Fibroblast of skin of back (primary cell): ENCODE measurements around the gene GSE1.
A peak's percentile ranks its signal among the peaks of the same experiment; 100 is the strongest.

Source experiments
- DNase-seq: peaks from one replicate; pipeline ENCODE4 v3.0.0-alpha.2; 2013

GSE1 gene

DNA sequence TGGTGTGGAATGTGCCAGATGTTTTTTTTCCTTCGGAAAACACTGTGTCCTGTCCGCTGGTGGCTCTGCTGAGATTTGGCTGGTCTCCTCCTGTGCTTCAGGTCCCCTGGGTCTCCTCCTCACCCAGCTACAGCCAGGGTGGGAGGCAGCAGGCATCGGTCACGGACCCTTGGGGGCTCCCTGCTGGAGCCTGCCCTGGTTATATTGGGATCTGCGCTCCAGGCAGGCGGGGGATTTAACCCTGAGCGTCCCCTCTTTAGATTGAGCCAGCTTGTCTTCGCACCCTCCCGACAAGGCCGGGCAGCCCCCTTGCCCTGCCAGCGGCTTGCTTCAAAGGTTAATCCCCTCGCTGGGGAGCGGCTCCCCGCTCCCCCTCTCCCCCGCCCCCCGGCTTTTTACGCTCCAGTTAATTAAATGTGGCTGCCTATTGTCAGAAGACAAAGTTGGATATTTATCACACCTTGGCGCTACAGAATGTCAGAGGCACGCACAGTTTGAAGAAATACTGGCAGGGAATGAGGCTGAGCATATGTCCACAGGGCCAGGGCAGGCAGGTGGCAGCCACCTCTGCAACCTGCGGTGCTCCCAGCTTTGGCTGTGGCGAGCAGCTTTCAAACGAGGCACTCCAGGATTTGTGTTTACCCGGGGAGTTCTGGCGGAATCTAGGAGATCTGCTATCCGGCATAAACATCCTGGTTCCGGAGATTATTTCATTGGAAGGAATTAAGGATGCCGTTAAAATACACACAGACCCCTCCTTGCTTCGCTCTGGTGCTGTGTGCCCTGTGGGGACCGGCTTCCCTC lies 38.2 kb upstream of the GSE1 start:
- no peak for DNase-seq

DNA sequence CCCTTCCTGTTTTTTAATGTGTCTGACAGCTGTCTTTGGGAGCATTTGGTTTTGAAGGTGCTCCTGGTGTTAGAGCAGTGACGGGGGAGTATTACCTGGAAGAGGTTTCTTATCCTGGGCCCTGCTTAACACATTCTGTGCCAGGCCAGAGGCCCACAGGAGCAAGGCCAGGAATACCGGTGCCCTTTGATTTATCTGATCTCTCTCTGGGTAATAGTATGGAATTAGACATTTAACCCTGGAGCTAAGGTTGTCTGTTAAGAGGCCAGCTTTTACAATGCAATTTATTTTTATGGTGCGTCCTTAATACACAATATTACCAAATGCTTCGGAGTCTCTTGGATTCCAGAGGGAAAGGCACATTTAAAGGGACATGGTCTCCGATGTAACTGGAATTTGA lies 37.2 kb upstream of the GSE1 start:
- DNase-seq = no peak

DNA sequence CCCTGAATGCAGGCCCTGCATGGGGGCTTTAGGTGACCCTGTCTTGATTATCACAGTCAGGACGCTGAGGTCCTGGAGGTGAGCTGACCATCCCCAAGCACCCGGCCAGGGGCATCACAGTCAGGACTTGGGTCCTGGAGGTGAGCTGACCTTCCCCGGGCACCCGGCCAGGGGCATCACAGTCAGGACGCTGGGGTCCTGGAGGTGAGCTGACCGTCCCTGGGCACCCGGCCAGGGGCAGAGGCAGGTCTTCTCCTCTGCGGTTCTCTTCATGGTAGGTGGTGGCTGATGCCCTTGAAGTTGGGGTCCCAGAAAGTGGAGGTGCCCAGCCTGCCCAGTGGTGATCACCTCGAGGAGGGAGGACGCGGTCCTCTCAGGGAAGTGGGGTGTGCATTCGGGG lies 36.2 kb upstream of the GSE1 start:
- no peak for DNase-seq

DNA sequence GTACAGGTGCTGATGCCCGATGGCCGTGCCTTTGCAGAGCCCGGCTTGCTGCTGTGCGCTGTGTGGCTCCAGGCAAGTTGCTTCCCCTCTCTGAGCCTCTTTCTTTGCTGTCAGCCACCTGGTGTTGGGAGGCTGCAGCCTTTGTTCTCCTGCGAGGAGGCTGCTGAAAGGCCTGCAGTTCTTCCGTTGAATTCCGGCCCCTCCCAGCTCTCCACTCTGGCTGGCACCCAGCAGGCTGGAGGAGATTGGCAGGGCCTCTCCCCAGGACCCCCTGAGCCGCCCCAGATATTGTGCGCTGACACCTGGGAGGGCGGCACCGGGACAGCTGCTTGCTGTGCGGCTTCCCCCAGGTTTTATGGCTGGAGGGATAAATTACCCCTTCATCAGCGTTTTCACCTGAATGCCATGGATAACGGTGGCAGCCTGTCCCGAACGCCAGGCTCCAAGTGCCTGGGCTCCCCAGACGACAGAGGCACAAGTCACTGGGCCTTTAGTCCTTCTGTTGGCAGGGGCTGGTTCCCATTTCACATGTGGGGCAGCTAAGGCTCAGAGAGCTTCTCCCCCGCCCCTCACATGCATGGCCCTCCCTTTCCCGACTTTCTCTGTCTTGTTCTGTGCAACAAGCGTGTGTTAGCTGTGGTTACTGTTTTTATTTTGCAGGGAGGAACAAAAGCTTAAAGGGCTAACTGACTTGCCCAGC lies 35.1 kb upstream of the GSE1 start:
- DNase-seq = no peak

DNA sequence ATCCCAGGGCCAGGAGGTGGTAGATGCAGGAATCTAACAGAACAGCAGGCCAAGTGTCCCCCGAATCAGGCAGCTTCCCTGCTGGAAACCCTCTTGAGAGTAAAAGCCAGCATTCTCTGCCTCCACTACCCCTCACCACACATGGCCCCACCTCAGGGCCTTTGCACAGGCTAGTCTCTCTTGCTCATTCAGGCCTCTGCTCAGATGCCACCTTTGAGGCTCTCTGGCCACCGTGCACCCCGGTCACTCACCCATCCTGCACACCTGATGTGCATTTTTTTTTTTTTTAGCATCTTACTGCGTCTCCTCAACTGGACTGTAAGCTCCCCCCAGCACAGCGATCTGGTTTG lies 34.5 kb upstream of the GSE1 start:
- no peak for DNase-seq

DNA sequence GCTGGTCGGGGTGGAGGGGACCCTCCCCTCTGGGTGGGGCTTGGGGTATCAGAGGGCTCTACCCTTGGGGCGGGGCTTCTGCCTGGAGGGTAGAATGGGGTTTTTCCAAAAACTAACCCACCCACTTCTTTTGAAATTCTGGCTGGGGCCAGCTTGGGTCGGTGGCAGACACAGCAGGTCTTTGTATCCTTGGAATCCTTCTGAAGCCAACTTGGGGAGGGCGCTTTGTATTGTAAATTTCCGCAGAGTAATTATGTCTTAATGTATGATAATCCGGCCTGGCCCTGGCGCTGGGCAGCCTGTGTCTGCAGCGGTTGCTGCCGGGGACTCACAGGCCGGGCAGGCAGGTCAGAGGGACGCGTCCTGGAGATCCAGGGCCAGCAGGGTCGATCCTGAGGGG lies 33.9 kb upstream of the GSE1 start:
- no peak for DNase-seq

DNA sequence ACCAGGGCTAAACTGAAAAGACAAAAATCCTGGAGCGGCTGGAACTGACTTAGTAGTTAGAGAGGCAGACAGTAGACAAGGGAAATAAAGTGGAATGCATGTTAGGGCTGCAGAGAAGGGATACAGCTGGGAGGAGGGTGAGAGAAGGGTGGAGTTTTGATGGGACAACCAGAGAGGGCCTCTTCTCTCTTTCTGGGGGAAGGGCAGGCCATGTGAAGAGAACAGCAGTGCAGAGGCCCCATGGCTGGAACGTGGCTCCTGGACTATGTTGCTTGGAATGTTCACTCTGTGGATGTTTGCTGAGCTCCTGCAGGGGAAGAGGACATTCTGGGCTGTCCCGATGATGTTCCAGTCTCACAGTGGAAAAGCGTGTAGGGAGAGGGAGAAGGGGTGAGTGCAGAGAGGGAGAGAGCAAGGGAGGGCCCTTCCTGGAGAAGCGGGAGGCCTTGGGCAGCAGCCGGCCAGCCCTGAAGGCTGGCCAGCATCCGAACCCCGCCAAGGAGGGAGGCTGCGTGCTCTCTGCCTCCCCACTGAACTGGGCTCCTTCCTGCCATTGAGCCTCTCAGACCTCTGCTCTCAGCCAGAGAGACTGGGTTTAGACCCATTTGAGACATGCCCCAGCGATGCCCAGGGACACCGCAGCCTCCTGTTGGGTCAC lies 33.1 kb upstream of the GSE1 start:
- DNase-seq = peak; percentile 72

DNA sequence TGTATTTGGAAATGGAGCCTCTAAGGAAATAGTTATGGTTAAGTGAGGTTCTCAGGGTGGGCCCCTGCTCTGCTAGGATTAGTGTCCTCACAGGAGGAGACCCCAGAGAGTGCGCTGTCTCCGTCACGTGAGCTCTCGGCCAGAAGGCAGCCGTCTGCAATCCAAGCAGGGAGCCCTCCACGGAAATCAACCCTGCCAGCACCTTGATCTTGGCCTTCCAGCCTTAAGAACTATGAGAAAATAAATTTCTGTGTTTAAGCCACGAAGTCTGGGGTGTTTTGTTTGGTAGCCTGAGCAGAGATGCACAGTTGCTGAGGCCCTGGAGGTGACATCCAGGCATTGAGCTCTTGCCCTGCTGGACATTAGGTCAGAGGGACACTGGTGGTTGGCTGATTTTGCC lies 32.4 kb upstream of the GSE1 start:
- no peak for DNase-seq

DNA sequence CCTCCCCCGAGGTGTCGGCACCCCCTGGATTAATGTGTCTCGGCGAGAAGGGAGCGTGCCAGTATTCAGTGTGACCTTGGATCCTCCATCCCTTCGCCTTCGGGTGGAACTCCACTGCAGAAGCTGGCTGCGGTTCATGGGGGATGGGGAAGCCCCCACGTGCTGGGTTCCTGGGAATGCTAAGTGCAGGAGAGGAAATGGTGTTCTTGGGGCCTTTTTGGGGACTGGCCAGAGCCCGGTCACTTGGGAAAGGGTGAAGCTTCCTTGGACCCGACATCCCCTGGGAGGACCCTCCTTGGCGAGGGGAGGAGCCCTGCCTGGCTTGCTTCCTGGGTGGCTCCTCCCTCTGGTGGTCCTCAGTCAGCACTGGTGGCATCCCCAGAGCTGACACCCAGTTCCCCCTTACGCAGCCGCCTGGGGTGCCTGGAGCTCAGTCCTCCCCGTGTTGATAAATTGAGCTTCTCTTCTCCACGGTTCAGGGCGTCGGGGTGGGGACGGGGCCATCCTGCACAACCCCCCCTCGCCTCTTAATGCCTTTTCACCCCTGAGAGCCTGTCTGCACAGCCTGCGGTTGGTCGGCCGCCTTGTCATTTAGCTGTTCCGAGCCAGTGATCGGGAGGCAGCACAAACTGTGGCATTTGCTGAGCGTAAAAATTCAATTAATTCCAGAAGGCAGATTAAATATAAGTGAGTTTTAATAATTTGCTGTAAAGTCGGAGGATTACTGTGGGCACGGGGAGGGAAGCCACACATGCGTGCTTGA lies 30.7 kb upstream of the GSE1 start:
- peak; percentile 79 for DNase-seq

DNA sequence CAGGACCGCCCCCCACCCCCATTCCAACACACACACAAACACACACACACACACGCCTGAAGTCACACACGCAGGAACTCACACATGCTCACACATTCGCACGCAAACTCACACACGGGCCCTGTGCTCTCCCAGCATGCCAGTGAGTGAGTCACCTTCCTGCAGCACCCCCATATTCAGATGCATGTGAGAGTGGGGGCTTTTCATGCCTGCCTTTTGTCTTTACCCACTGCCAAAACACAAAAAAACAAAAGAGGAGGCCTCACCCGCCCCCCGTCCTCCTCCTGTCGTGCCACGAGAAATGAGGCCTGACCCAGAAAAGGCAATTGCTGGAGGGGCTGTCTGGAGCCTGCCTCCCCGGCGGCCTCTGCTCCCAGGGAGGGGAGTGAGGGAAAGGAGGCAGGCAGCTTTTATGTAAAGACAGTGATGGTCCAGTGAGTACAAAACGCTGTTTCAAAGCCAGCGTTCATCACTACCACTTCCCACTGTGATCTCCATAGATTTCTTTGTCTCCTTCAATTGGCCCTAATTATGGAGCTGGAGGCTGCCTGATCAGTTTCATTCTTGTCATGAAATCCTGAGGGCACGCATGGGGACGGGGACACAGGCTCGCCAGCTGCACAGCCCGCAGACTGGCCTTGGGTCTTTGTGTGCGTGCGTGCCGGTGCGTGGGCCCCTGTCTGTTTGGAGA lies 29.5 kb upstream of the GSE1 start:
- peak; percentile 91 for DNase-seq

DNA sequence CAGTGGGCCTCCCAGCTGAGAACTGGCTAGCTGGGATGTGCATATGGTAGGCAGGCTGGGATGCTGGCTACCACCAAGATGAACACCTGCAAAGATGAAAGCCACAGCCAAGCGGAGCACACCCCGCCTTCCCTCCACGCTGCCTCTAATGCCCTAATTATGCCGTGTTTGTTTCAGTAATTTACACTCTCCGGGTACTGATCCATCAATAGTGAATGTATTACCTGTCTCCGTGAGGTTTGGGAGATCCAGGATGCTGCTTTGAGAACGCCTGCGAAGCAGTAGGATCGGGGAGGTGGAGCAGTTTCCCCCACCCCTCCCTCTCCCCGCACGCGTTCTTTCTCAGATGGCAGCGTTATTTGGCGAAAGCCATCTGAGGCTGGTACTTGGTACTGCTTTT lies 28.9 kb upstream of the GSE1 start:
- no peak for DNase-seq

DNA sequence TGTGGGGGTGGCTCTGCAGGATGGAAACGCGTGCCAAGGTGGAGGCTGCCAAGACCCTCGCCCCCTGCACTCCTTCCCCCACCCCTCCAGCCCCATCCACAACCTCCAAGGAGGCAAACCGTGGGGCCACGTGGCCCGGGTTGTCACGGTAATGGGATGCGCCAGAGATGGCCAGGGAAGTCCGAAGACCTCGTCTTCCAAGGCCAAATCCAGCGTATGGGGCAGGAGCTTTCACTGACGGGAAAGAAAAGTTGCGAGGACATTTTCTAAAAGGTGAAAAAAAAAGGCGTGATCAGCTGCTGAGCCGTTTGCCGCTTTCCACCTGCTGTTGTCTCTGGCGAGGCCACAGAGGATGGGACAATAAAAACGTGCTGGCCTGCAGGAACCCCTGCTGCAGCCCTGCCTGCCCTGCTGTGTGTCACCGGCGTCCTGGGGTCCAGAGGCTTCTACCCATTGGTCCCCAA lies 28.3 kb upstream of the GSE1 start:
- DNase-seq = no peak

DNA sequence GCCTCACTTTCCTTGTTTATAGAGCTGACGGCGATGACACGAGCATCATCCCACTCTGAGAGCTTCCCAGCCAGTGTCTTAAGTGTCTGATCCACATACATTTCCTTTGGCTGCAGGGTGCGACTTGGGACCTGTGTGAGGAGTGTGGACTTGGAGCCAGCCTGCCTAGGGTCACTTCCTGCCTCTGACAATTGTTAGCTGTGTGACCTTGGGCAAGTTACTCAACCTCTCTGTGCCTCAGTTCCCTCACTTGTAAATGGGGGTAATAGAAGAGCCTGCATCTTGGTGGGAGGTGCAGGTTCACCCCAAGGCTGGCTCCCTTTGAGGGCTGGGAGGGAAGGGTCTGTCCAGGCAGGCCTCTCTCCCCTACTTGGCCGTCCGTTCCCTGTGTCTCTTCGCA lies 27.4 kb upstream of the GSE1 start:
- DNase-seq = no peak

DNA sequence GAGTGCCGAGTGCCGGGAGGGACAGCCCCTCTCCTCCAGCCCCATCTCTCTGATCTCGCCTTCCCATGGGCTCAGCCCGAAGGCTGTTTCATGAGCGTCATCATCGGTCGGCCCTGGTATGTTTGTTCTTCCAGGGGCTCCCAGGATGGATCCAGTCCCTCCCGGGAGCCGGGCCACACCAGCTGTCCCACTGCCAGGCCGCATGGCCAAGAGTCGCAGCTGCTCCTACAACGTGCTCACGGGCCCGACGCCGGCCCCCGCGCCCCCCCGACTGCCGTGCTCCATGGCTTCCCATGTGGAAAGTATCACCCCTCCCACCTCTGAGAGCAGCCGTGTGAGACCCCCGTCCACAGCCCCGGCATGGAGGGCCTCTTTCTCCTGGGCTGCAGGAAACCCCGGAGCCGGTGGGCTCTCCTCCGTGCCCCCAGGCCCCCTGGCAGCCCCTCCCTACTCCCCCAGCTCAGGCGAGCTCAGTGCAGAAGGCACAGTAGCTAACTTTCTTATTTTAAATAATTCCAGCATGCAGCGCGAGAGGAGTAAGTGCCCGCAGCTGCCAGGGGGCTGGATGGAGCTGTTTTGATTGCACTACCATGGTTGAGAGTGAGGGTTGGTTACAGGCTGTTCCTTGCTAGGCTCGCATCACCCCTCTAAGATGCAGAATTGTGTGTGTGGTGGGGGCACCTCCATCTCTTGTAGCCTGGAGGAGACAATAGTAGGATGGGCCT lies 26.6 kb upstream of the GSE1 start:
- DNase-seq = peak; percentile 82

DNA sequence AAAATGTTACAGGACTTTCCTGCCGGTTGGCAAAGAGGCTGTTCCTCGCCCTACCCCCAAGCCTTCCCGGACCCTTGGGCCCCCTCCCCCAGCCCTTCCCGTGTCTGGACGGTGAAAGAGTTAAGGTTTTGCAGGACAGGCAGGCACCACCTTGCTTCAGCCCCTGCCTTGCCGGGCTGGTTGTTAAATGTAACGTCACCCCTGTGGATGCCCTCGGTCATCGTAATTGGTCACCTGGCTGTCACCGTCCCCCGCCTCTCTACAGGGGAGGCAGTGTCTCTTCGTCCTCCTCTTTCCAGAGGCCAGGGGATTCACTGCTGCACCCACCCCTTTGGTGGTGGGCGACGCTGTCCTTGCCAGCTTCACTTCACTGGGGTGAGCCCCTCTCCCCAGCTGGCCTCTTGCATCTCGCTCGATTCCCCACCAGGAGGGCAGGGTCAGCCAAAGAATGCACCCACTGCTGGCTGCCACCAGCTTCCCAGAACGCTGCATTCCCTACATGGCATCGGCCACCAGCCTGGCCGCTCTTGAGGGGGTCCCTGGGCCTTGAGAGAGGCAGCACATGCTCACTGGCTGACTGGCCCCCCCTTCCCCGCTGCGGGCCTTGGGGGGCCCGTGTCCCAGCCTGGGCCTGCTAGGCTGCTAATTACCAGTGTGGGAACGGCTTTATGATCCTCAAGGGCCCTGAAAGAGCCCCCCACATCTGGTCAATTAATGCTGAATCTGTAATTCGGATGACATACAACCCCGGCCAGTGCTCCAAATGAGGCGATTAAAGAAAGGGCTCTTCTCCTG lies 25.2 kb upstream of the GSE1 start:
- DNase-seq = no peak

DNA sequence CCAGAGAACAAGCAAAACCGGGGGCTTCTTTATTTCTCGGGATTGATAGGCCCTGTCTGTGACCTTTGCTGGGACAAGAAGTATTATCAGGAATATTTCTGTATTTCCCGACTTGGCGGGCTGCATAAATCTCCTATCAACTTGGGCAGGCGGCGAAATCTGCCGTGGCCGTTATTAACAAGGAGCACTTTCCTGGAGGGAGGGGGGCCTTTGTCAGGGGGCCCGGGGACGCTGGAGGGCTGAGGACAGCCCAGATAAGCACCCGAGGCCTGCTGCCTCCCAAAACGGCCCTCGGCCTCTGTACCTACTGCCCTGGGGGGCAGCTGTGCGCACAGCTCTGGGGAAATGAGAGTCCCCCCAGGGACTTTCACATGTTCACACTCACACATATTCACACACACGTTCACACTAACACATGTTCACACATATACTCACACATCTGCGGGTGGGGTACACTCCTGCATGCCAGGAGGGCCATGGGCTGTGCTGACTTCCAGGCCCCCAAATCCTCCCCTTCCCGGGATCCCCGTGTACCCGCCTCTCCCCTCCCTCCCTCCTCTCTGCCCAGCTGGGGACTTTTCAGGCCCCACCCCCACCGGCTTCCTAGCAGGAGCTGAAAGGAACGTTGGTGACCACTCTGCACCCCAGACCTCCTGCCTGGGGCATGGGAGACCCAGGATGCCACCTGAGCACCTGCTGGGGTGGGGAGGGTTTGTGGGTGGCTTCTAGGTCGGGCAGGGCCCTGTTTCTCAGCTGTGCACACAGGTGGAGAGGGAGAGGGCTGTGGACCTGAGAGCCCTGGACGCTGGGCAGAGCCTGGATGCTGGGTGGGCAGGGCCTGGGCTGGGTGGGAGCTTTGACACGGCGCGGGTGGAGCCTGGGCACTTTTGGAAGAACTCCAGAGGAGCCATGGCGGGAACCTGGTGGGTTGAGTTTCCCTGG lies 24.3 kb upstream of the GSE1 start:
- no peak for DNase-seq

DNA sequence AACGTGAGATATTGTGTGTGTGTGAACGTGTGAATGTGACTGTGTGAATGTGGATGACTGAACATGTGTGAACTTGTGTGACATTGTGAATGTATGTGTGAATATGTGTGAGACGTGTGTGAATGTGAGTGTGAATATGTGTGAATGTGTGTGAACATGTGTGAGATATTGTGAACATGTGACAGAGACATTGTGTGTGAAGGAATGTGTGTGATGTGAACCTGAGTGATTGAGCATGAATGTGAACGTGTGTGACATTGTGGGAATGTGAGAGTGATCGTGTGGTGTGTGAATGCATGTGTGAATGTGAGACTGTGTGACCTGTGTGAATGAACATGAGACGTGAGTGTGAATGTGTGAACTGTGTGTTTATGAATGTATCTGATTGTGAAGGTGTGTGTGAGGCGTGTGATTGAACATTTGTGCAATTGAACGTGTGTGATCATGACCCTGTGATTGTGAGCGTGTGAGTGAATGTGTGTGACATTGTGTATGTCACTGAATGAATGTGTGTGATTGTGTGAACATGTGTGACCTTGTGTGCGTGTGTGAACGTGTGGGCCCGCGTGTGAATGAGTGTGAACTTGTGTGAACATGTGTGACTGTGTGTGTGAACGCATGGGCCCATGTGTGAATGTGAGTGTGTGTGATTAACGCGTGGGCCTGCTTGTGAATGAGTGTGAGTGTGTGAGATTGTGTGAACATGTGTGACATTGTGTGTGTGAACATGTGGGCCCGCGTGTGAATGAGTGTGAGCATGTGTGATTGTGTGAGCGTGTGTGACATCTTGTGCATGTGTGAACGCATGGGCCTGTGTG lies 23.2 kb upstream of the GSE1 start:
- DNase-seq = no peak

DNA sequence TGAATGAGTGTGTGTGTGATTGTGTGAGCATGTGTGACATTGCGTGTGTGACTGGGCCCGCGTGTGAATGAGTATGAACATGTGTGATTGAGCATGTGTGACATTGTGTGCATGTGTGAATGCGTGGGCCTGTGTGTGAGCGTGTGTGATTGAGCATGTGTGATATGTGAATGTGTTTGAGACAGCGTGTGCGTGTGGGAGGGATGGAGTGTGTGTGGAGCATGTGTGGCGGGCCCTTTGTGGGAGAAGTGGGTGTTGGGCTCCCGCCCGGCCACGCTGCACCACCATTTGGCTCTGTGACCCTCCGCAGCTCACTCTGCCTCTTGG lies 22.7 kb upstream of the GSE1 start:
- DNase-seq = no peak

DNA sequence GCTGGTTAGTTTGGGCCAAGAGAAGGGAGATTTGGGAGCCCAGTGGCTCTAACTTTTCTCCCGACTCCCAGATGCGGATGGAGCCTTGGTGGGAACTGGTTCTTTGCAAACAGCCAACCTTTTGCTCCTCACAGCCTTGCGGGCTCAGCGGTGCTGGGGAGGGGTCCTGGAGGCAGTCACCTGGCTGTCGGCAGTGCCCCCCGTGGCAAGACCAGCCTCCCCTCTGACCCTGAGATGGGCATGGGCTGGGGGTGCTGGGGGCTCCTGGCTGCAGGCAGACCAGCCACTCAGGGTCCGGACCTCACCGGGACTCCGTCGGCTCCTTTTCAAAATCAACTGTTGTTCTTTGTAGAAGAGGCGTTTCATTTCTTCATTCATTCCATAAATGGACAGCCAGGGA lies 21.7 kb upstream of the GSE1 start:
- DNase-seq = no peak
